Right lobe of liver (tissue), 4 donors: ENCODE data around the gene FGF14.

Experiments used
- POLR2A ChIP-seq: fragments of 450-650 bp; IDR thresholded peaks from one replicate; pipeline ENCODE4 v1.6.1; 2017; ENCODE audit warnings: antibody characterized with exemption, mild to moderate bottlenecking
- TF ChIP-seq, protein P1 (sequence below), 4 donors: fragments of 200-600 bp in 3 of 4; fragments of 450-650 bp in 1 of 4; IDR thresholded peaks; one replicate each; pipeline versions ENCODE4 v1.5.1 to v1.8.0; 2016 to 2022; ENCODE audit warnings: antibody characterized with exemption in 4 of 4, mild to moderate bottlenecking in 2 of 4
- donor health status: DM: no; HTN: no; CAD: no.
- donor health status: DM: no; HTN: no; CAD: no.
- donor health status: DM: no; HTN: yes; CAD: no.

DNA sequence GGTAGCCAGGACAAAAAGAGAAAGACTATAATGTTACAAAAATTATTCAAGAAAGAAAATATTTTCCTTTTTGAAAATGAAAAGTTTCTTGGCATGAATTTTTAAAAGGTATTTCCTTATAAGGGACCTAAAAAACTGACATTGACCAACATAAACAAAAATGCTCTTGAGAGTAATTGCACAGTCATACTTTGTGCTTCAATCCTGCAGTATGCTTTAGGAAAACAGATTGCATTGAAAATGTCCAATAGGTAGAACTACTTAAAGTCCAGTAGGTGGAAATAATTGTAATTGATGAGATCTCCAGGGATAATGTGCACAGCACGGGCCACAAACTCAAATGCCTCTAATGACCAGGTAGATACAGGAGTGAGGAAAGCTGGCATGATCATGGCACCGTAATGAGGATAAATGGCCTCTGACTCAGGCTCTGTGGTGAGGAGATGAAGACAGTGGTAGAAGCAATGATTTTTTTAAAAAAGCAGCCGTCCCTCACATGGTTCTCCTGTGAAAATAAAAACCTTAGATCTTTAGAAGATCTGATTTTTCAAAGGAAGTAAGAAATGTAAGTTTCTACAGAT, 671.3 kb downstream of the FGF14 start:
- TF ChIP-seq, protein P1, sequence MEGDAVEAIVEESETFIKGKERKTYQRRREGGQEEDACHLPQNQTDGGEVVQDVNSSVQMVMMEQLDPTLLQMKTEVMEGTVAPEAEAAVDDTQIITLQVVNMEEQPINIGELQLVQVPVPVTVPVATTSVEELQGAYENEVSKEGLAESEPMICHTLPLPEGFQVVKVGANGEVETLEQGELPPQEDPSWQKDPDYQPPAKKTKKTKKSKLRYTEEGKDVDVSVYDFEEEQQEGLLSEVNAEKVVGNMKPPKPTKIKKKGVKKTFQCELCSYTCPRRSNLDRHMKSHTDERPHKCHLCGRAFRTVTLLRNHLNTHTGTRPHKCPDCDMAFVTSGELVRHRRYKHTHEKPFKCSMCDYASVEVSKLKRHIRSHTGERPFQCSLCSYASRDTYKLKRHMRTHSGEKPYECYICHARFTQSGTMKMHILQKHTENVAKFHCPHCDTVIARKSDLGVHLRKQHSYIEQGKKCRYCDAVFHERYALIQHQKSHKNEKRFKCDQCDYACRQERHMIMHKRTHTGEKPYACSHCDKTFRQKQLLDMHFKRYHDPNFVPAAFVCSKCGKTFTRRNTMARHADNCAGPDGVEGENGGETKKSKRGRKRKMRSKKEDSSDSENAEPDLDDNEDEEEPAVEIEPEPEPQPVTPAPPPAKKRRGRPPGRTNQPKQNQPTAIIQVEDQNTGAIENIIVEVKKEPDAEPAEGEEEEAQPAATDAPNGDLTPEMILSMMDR (IDR thresholded peaks at IDR 0.05): no peak
- TF ChIP-seq POLR2A: no peak
